ENCODE data around the gene TUSC2. TPM values are rescaled to one million over a fixed set of nuclear protein-coding genes. Genes with fewer than 3 reads are reported as not detected.

TUSC2 gene
- total and polyA plus RNA-seq, 2 of the 13 experiments (the other 11 are each of a cell fraction or from before 2014, with no cell fraction given): 36.7 to 39.1 TPM

- TF ChIP-seq E2F2 (CRISPR knock-in tag; IDR thresholded peaks at IDR 0.05; ENCODE audit: borderline replicate concordance) (no peak), ZNF720 (CRISPR knock-in tag; IDR thresholded peaks at IDR 0.05) (no peak), GRHL1 (CRISPR knock-in tag; conservative IDR thresholded peaks at IDR 0.05) (no peak), HIC2 (CRISPR knock-in tag; IDR thresholded peaks at IDR 0.05; ENCODE audit: low read depth) (peak; percentile 70), ZNF431 (CRISPR knock-in tag; IDR thresholded peaks at IDR 0.05; ENCODE audit: borderline replicate concordance, low read depth) (peak; percentile 84; the same call in 1 of the 2 replicates), ZNF101 (CRISPR knock-in tag; IDR thresholded peaks at IDR 0.05; ENCODE audit: borderline replicate concordance, low read depth) (no peak), KLF12 (CRISPR knock-in tag; IDR thresholded peaks at IDR 0.05; ENCODE audit: borderline replicate concordance) (no peak; the same call in 1 of the 2 replicates), ZNF746 (CRISPR knock-in tag; IDR thresholded peaks at IDR 0.05) (no peak), BRF2 (CRISPR knock-in tag; IDR thresholded peaks at IDR 0.05) (peak; percentile 91; the same call in 1 of the 2 replicates), MLLT10 (CRISPR knock-in tag; IDR thresholded peaks at IDR 0.05) (no peak), SMAD1 (CRISPR knock-in tag; IDR thresholded peaks at IDR 0.05; ENCODE audit: borderline replicate concordance, low read depth) (no peak; the same call in 1 of the 2 replicates), POLR2A (IDR thresholded peaks at IDR 0.05; ENCODE audit: insufficient read depth in 1 of 2, low read depth in 2 of 2, low read length in 2 of 2) (peak in 1 of 2 experiments; percentile 98; a peak in 2 of 4 replicates), ZNF44 (CRISPR knock-in tag; IDR thresholded peaks at IDR 0.05) (0 out of 2 replicates have a peak, but pooled peaks have one; percentile 13), MAF1 (CRISPR knock-in tag; IDR thresholded peaks at IDR 0.05; ENCODE audit: borderline replicate concordance) (peak; percentile 70; the same call in 1 of the 2 replicates), ZSCAN29 (CRISPR knock-in tag; conservative IDR thresholded peaks at IDR 0.05) (0 out of 2 replicates have a peak, but pooled peaks have one; percentile 27), JUNB (CRISPR knock-in tag; IDR thresholded peaks at IDR 0.05; ENCODE audit: borderline replicate concordance) (no peak), MAZ (IDR thresholded peaks at IDR 0.05; ENCODE audit: borderline replicate concordance, low read depth, low read length) (peak; percentile 79), MAZ (CRISPR knock-in tag; IDR thresholded peaks at IDR 0.05; ENCODE audit: low read depth) (peak; percentile 88), ZHX1 (CRISPR knock-in tag; IDR thresholded peaks at IDR 0.05; ENCODE audit: low read depth) (no peak), ZNF205 (CRISPR knock-in tag; IDR thresholded peaks at IDR 0.05) (no peak; the same call in 1 of the 2 replicates)
Observed at GRCh38 chr3:50303013-50303815, 24.8 kb downstream of the TUSC2 start, which contains the start of gene HYAL1 (continued).

All from HepG2 (cell line).